SK-N-SH (cell line): ENCODE measurements around the gene NDEL1. TPM values are rescaled to one million over a fixed set of nuclear protein-coding genes. Genes with fewer than 3 reads are reported as not detected.

Source experiments
- CTCF ChIA-PET: fragments of 300-600, 350-600 bp; formaldehyde crosslinking; extraction: SDS; loops from one replicate; lab custom pipeline; 2021; lab: Yijun Ruan, JAX
- POLR2A ChIA-PET: fragments of 350-600 bp; sonication (Branson Sonifier 250); formaldehyde crosslinking; extraction: SDS; loops from one replicate; lab custom pipeline; 2020; ENCODE audit warnings: antibody characterized with exemption, inconsistent platforms; lab: Yijun Ruan, JAX
- DNase-seq: peaks from one replicate; pipeline ENCODE4 v3.0.0; 2012
- H2AFZ ChIP-seq: fragments of 200-600 bp; sonication (generic); 2 replicates; pipeline ENCODE4 v1.8.1; 2016; ENCODE audit warnings: antibody characterized with exemption, mild to moderate bottlenecking, low read depth
- H3F3A ChIP-seq: fragments of 200-600 bp; sonication (generic); replicated peaks from 2 replicates; pipeline ENCODE3; 2016; ENCODE audit warnings: antibody characterized with exemption, mild to moderate bottlenecking; ENCODE audit not compliant: insufficient read depth
- H3K27ac ChIP-seq, 2 experiments: fragments of 200-500 bp in 1 of 2; fragments of 200-600 bp in 1 of 2; sonication (Bioruptor generic) in 1 of 2; sonication (generic), shearing (Covaris generic) in 1 of 2; 2 replicates each; pipeline versions ENCODE4 v1.5.1 to v1.6.1; 2014 to 2016; ENCODE audit warnings: low read depth in 2 of 2, inconsistent platforms in 1 of 2, low read length in 1 of 2, mild to moderate bottlenecking in 1 of 2, mixed read lengths in 1 of 2
- H3K27me3 ChIP-seq: fragments of 200-600 bp; sonication (generic), shearing (Covaris generic); 2 replicates; pipeline ENCODE4 v1.6.1; 2016; ENCODE audit warnings: mixed run types; ENCODE audit not compliant: insufficient read depth
- H3K36me3 ChIP-seq, 2 experiments: fragments of 200-500 bp in 1 of 2; fragments of 200-600 bp in 1 of 2; sonication (Bioruptor generic) in 1 of 2; sonication (generic) in 1 of 2; replicated peaks in 1 of 2; 2 replicates each; pipeline versions ENCODE3 to v1.5.1; 2014 to 2016; ENCODE audit warnings: low read length in 1 of 2, mild to moderate bottlenecking in 1 of 2; ENCODE audit not compliant: insufficient read depth in 2 of 2, control insufficient read depth in 1 of 2
- H3K4me1 ChIP-seq, 2 experiments: fragments of 200-500 bp in 1 of 2; fragments of 200-600 bp in 1 of 2; sonication (Bioruptor generic) in 1 of 2; sonication (generic), shearing (Covaris generic) in 1 of 2; 2 replicates each; pipeline versions ENCODE4 v1.5.1 to v1.6.1; 2014 to 2016; ENCODE audit warnings: low read depth in 1 of 2, low read length in 1 of 2, mixed run types in 1 of 2; ENCODE audit not compliant: insufficient read depth in 2 of 2, control insufficient read depth in 1 of 2
- H3K4me2 ChIP-seq: fragments of 200-600 bp; sonication (generic), shearing (Covaris generic); 2 replicates; pipeline ENCODE4 v1.6.1; 2017; ENCODE audit warnings: mixed run types
- H3K4me3 ChIP-seq, 2 experiments: fragments of 200-500 bp in 1 of 2; fragments of 200-600 bp in 1 of 2; sonication (Bioruptor generic) in 1 of 2; sonication (generic), shearing (Covaris generic) in 1 of 2; 2 replicates each; pipeline versions ENCODE4 v1.5.1 to v1.8.1; 2014 to 2016; ENCODE audit warnings: low read depth in 2 of 2, inconsistent platforms in 1 of 2, low read length in 1 of 2, mild to moderate bottlenecking in 1 of 2, mixed read lengths in 1 of 2, moderate library complexity in 1 of 2
- H3K79me2 ChIP-seq: fragments of 200-600 bp; sonication (generic); 2 replicates; pipeline ENCODE4 v1.8.1; 2017; ENCODE audit warnings: mild to moderate bottlenecking; ENCODE audit not compliant: insufficient read depth
- H3K9ac ChIP-seq: fragments of 200-600 bp; sonication (generic); 2 replicates; pipeline ENCODE4 v1.6.1; 2017; ENCODE audit warnings: mixed run types
- H3K9me2 ChIP-seq: fragments of 200-600 bp; sonication (generic); 2 replicates; pipeline ENCODE4 v1.6.1; 2017; ENCODE audit warnings: mixed run types
- H3K9me3 ChIP-seq: fragments of 200-600 bp; sonication (generic); 2 replicates; pipeline ENCODE4 v1.6.1; 2017; ENCODE audit warnings: mixed run types, mild to moderate bottlenecking, moderate library complexity
- H4K20me1 ChIP-seq: fragments of 200-600 bp; sonication (generic); 2 replicates; pipeline ENCODE4 v1.6.1; 2017; ENCODE audit warnings: mild to moderate bottlenecking, mixed run types; ENCODE audit not compliant: insufficient read depth
- CHD2 ChIP-seq: fragments of 150-350 bp; IDR thresholded peaks from 2 replicates; pipeline ENCODE4 v1.6.1; 2018; ENCODE audit warnings: low read length; ENCODE audit not compliant: partially characterized antibody
- ELF1 ChIP-seq: IDR thresholded peaks from 2 replicates; pipeline ENCODE4 v1.4.0; 2012
- EP300 ChIP-seq, 2 experiments: IDR thresholded peaks; 2 replicates each; pipeline versions ENCODE4 v1.4.0 to v1.6.1; 2012; ENCODE audit warnings: borderline replicate concordance in 1 of 2, low read depth in 1 of 2, low read length in 1 of 2
- FOSL2 ChIP-seq: IDR thresholded peaks from 2 replicates; pipeline ENCODE4 v1.4.0; 2012; ENCODE audit warnings: low read depth, mild to moderate bottlenecking, moderate library complexity, borderline replicate concordance
- FOXJ3 ChIP-seq: sonication (generic); formaldehyde crosslinking; IDR thresholded peaks from 2 replicates; pipeline ENCODE4 v1.5.1; 2020; ENCODE audit warnings: mild to moderate bottlenecking, missing genetic modification reagents
- GABPA ChIP-seq: IDR thresholded peaks from 2 replicates; pipeline ENCODE4 v1.4.0; 2012; ENCODE audit warnings: low read depth, mild to moderate bottlenecking
- MAX ChIP-seq: IDR thresholded peaks from 2 replicates; pipeline ENCODE4 v1.4.0; 2012; ENCODE audit warnings: low read depth
- MEF2A ChIP-seq: IDR thresholded peaks from 2 replicates; pipeline ENCODE4 v1.4.0; 2012; ENCODE audit warnings: low read depth, borderline replicate concordance
- MXI1 ChIP-seq: IDR thresholded peaks from 2 replicates; pipeline ENCODE4 v1.6.1; 2012; ENCODE audit warnings: mild to moderate bottlenecking, low read depth, low read length, improper control_type of control experiment
- NFIC ChIP-seq: IDR thresholded peaks from 2 replicates; pipeline ENCODE4 v1.4.0; 2012; ENCODE audit warnings: borderline replicate concordance
- NRF1 ChIP-seq: IDR thresholded peaks from 2 replicates; pipeline ENCODE4 v1.6.1; 2012; ENCODE audit warnings: low read depth, mild to moderate bottlenecking, low read length
- RAD21 ChIP-seq: IDR thresholded peaks from 2 replicates; pipeline ENCODE4 v1.6.1; 2012; ENCODE audit warnings: mild to moderate bottlenecking, low read length
- RFX5 ChIP-seq: IDR thresholded peaks from 2 replicates; pipeline ENCODE4 v1.6.1; 2012; ENCODE audit warnings: mild to moderate bottlenecking, improper control_type of control experiment, low read length
- RXRA ChIP-seq: IDR thresholded peaks from 2 replicates; pipeline ENCODE4 v1.4.0; 2012; ENCODE audit warnings: low read depth, mild to moderate bottlenecking, borderline replicate concordance
- TAF1 ChIP-seq: IDR thresholded peaks from 2 replicates; pipeline ENCODE4 v1.6.1; 2012; ENCODE audit warnings: low read depth, mild to moderate bottlenecking, low read length, moderate library complexity, borderline replicate concordance
- TEAD4 ChIP-seq: IDR thresholded peaks from 2 replicates; pipeline ENCODE4 v1.4.0; 2012; ENCODE audit warnings: mild to moderate bottlenecking, borderline replicate concordance; ENCODE audit not compliant: insufficient read depth
- USF2 ChIP-seq: fragments of 150-350 bp; IDR thresholded peaks from 2 replicates; pipeline ENCODE4 v1.6.1; 2017; ENCODE audit warnings: antibody characterized with exemption, low read length, low read depth, borderline replicate concordance
- YY1 ChIP-seq: IDR thresholded peaks from 2 replicates; pipeline ENCODE4 v1.4.0; 2012; ENCODE audit warnings: low read depth, mild to moderate bottlenecking
- WGBS: methylation state at CpG from one replicate; pipeline ENCODE4 v1.1.6; 2017; ENCODE audit warnings: low lambda C conversion rate; 5-methylcytosine and 5-hydroxymethylcytosine counted together
- polyA plus RNA-seq, 3 experiments: library from polyadenylated mRNA; depleted of rRNA; stranded (reverse); fragments of >200 nt; gene quantifications; 2 replicates each; pipeline ENCODE4 v1.2.3, GENCODE V29; 2012
- TF ChIP-seq, protein P1 (sequence below): IDR thresholded peaks from 2 replicates; pipeline ENCODE4 v1.4.0; 2012; ENCODE audit warnings: low read depth, borderline replicate concordance
- TF ChIP-seq, protein P2 (sequence below): IDR thresholded peaks from 2 replicates; pipeline ENCODE4 v1.6.1; 2012; ENCODE audit warnings: mild to moderate bottlenecking, low read depth, low read length, moderate library complexity
- TF ChIP-seq, protein P3 (sequence below): fragments of 200-600 bp; sonication (generic); IDR thresholded peaks from 2 replicates; pipeline ENCODE4 v1.6.1; 2017; ENCODE audit warnings: antibody characterized with exemption, mild to moderate bottlenecking, moderate library complexity

Gene NDEL1
- polyA plus RNA-seq, 1 of the 3 experiments (the other 2 are of a cell fraction): 49.5 TPM

- POLR2A ChIA-PET: interaction anchor here (0.6 kb wide), 1 partner anchor 11 kb away, joined by 3 read pairs; no protein-coding TSS in a partner anchor
- WGBS: 95% methylated on average over 5 of the region's 22 CpGs
- Histone ChIP-seq H3F3A (peaks cover 7% of the 10 kb centered on the region), H3K4me2 (no peak overlapping the region), H3K79me2 (no peaks in the 10 kb centered on the region), H3K27me3 (no peaks in the 10 kb centered on the region), H3K4me1 (no peaks in the 10 kb centered on the region), H3K4me3 (no peak overlapping the region), H3K9ac (no peak overlapping the region), H3K9me3 (peaks cover 9% of the 10 kb centered on the region; the same call in 1 of the 2 replicates), H4K20me1 (no peaks in the 10 kb centered on the region), H3K27ac (no peak overlapping the region), H3K9me2 (no peaks in the 10 kb centered on the region), H3K36me3 (peaks cover 63 to 93% of the 10 kb centered on the region in 2 experiments), H2AFZ (no peak overlapping the region)
- TF ChIP-seq, protein P1, sequence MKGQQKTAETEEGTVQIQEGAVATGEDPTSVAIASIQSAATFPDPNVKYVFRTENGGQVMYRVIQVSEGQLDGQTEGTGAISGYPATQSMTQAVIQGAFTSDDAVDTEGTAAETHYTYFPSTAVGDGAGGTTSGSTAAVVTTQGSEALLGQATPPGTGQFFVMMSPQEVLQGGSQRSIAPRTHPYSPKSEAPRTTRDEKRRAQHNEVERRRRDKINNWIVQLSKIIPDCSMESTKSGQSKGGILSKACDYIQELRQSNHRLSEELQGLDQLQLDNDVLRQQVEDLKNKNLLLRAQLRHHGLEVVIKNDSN: no peak
- no peak for TF ChIP-seq MAX
- no peak for TF ChIP-seq RAD21
- TF ChIP-seq TEAD4: no peak
- TF ChIP-seq RFX5: no peak
- TF ChIP-seq NRF1: no peak
- no peak for TF ChIP-seq FOXJ3 (CRISPR knock-in tag)
- TF ChIP-seq CHD2: no peak
- no peak for TF ChIP-seq ELF1
- no peak for TF ChIP-seq RXRA
- DNase-seq: no peak
- CTCF ChIA-PET: interaction anchor here (1.1 to 2.6 kb wide), 2 partner anchors 10 to 305 kb away, joined by 3 to 10 read pairs; no protein-coding TSS in a partner anchor
Measured at GRCh38 chr17:8481089-8481488, 45.4 kb downstream of the NDEL1 start.

- H3K36me3 ChIP-seq: peaks cover 68 to 94% of the 10 kb centered on the region in 2 experiments
- H3K9me3 ChIP-seq: peaks cover 9% of the 10 kb centered on the region; the same call in 1 of the 2 replicates
- H3K27ac ChIP-seq: no peak overlapping the region
- no peak overlapping the region for H2AFZ ChIP-seq
- H3K9me2 ChIP-seq: no peaks in the 10 kb centered on the region
- H3K4me3 ChIP-seq: no peak overlapping the region
- H4K20me1 ChIP-seq: no peaks in the 10 kb centered on the region
- 98% methylated on average over 5 of the region's 5 CpGs for WGBS
- H3K79me2 ChIP-seq: no peaks in the 10 kb centered on the region
- H3K4me1 ChIP-seq: no peaks in the 10 kb centered on the region
- H3F3A ChIP-seq: peaks cover 1% of the 10 kb centered on the region
- no peak overlapping the region for H3K9ac ChIP-seq
- ChIA-PET POLR2A (no interaction called here), CTCF (interaction anchor here (1.1 to 2.6 kb wide), 2 partner anchors 11 to 304 kb away, joined by 3 to 10 read pairs; no protein-coding TSS in a partner anchor)
- DNase-seq: no peak
- no peak overlapping the region for H3K4me2 ChIP-seq
- H3K27me3 ChIP-seq: no peaks in the 10 kb centered on the region
- no peak for TF ChIP-seq MXI1
- no peak for TF ChIP-seq TAF1
- TF ChIP-seq RFX5: no peak
- TF ChIP-seq, protein P2, sequence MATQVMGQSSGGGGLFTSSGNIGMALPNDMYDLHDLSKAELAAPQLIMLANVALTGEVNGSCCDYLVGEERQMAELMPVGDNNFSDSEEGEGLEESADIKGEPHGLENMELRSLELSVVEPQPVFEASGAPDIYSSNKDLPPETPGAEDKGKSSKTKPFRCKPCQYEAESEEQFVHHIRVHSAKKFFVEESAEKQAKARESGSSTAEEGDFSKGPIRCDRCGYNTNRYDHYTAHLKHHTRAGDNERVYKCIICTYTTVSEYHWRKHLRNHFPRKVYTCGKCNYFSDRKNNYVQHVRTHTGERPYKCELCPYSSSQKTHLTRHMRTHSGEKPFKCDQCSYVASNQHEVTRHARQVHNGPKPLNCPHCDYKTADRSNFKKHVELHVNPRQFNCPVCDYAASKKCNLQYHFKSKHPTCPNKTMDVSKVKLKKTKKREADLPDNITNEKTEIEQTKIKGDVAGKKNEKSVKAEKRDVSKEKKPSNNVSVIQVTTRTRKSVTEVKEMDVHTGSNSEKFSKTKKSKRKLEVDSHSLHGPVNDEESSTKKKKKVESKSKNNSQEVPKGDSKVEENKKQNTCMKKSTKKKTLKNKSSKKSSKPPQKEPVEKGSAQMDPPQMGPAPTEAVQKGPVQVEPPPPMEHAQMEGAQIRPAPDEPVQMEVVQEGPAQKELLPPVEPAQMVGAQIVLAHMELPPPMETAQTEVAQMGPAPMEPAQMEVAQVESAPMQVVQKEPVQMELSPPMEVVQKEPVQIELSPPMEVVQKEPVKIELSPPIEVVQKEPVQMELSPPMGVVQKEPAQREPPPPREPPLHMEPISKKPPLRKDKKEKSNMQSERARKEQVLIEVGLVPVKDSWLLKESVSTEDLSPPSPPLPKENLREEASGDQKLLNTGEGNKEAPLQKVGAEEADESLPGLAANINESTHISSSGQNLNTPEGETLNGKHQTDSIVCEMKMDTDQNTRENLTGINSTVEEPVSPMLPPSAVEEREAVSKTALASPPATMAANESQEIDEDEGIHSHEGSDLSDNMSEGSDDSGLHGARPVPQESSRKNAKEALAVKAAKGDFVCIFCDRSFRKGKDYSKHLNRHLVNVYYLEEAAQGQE: no peak
- no peak for TF ChIP-seq MEF2A
- no peak for TF ChIP-seq FOSL2
- TF ChIP-seq USF2: no peak
- TF ChIP-seq GABPA: no peak
- no peak for TF ChIP-seq NFIC
- no peak for TF ChIP-seq EP300 (IDR thresholded peaks at IDR 0.05; ENCODE audit: borderline replicate concordance in 1 of 2, low read depth in 1 of 2, low read length in 1 of 2)
- no peak for TF ChIP-seq MAX
- TF ChIP-seq, protein P3, sequence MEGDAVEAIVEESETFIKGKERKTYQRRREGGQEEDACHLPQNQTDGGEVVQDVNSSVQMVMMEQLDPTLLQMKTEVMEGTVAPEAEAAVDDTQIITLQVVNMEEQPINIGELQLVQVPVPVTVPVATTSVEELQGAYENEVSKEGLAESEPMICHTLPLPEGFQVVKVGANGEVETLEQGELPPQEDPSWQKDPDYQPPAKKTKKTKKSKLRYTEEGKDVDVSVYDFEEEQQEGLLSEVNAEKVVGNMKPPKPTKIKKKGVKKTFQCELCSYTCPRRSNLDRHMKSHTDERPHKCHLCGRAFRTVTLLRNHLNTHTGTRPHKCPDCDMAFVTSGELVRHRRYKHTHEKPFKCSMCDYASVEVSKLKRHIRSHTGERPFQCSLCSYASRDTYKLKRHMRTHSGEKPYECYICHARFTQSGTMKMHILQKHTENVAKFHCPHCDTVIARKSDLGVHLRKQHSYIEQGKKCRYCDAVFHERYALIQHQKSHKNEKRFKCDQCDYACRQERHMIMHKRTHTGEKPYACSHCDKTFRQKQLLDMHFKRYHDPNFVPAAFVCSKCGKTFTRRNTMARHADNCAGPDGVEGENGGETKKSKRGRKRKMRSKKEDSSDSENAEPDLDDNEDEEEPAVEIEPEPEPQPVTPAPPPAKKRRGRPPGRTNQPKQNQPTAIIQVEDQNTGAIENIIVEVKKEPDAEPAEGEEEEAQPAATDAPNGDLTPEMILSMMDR: no peak
- TF ChIP-seq YY1: no peak
Measured at GRCh38 chr17:8481703-8482102, 46.0 kb downstream of the NDEL1 start.
